DMS53 treated with DMSO at 0.1 percent for 48 hours (cell line): ENCODE data around the gene TBC1D1.

ENCODE experiments used
- DNase-seq: peaks from one replicate; lab custom pipeline; 2025; ENCODE audit not compliant: unreplicated experiment; lab: John Stamatoyannopoulos, UW

Gene TBC1D1

GRCh38 chr4:38182334-38182998 lies 291.6 kb downstream of the TBC1D1 start:
- DNase-seq: no peak

- DNase-seq: no peak
Measured at GRCh38 chr4:38184404-38184803, 293.5 kb downstream of the TBC1D1 start.

GRCh38 chr4:38185406-38186144 lies 294.7 kb downstream of the TBC1D1 start:
- no peak for DNase-seq

GRCh38 chr4:38188136-38188535 lies 297.3 kb downstream of the TBC1D1 start:
- DNase-seq: no peak

- DNase-seq: no peak
Measured at GRCh38 chr4:38188631-38189101, 297.8 kb downstream of the TBC1D1 start.
